ENCODE data around the gene UBE2J2.

UBE2J2 gene

DNA sequence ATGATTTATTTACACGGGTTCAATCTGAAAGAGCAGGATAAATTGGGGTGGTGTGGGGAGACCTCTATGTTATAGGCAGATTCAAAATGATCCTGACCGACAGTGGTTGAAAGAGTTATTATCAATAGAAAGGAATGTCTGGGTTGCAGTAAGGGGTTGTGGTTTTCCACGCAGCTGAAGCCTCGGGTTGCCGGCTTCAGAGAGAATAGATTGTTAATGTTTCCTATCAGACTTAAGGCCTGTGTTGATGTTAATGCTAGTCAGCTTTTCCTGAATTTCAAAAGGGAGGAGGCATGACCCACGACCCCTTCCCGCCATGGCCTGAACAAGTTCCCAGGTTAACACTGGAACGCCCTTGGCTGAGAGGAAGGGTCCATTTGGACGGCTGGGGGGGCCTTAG lies 2.2 kb upstream of the UBE2J2 start:
- DNase-seq, result peak; percentile 68
- Histone ChIP-seq H3K27me3 (ENCODE audit: control insufficient read depth in 1 of 2, insufficient read depth in 1 of 2, low read length in 2 of 2) (no peaks in the 10 kb centered on the region), H3K9me3 (ENCODE audit: control insufficient read depth, low read length) (no peaks in the 10 kb centered on the region), H4K8ac (ENCODE audit: low read length) (no peak overlapping the region), H3K36me3 (ENCODE audit: control insufficient read depth in 1 of 2, insufficient read depth in 2 of 2, low read depth in 1 of 2, low read length in 2 of 2) (peaks cover 3 to 15% of the 10 kb centered on the region in 2 experiments), H2BK5ac (ENCODE audit: low read depth, low read length, poor library complexity, severe bottlenecking) (no peak overlapping the region), H3K18ac (ENCODE audit: low read depth in 1 of 2, low read length in 2 of 2) (no peak overlapping the region), H4K91ac (ENCODE audit: low read length) (no peak overlapping the region), H3K4ac (ENCODE audit: low read depth in 1 of 2, low read length in 2 of 2) (no peak overlapping the region), H3K4me1 (ENCODE audit: control insufficient read depth, insufficient read depth, low read depth, low read length) (peaks cover 40% of the 10 kb centered on the region), H2BK12ac (ENCODE audit: low read length in 2 of 2) (no peak overlapping the region), H2AK5ac (ENCODE audit: low read length, severe bottlenecking) (peak overlapping the region; percentile 81), H3K4me2 (ENCODE audit: low read length, poor library complexity, severe bottlenecking) (peak overlapping the region; percentile 10), H3K79me1 (replicated peaks; ENCODE audit: low read length, poor library complexity, severe bottlenecking) (peaks cover 12% of the 10 kb centered on the region), H2BK15ac (ENCODE audit: low read depth, poor library complexity, severe bottlenecking) (peak overlapping the region; percentile 9), H3K9ac (ENCODE audit: low read length) (no peak overlapping the region), H2AFZ (ENCODE audit: low read depth, low read length) (no peak overlapping the region), H3K14ac (ENCODE audit: low read length in 2 of 2) (no peak overlapping the region), H3K4me3 (ENCODE audit: insufficient read depth in 1 of 2, low read depth in 1 of 2, low read length in 2 of 2) (no peak overlapping the region), H3K23ac (ENCODE audit: low read length in 2 of 2) (no peak overlapping the region), H3K27ac (ENCODE audit: low read length, poor library complexity, severe bottlenecking) (peak overlapping the region; percentile 70), H2BK120ac (ENCODE audit: low read depth, low read length) (no peak overlapping the region)
- 78% methylated on average over 9 of the region's 9 CpGs for WGBS

DNA sequence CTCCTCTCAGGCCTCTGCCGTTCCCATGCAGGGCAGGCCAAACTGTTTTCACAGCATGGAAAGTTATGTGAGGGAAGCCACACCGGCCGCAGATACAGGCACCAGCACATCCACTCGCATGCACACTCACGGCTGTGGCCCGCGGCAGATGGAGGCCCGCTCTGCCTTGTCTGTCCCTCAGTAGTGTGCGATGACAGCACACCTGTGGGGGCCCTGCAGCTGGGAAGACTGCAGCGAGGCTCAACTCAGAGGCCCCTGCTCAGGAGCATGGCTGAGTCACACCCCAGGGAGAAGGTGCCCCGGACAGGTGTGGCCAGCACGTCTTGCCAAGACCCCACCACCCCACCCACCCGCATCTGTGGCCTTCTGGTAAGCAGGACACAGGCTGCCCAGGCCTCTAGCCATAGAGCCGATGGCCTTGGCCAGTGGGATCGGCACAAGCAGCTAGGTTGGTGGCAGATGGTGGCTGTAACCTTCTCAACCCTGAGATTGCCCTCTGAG lies 1.3 kb upstream of the UBE2J2 start:
- Histone ChIP-seq H3K9ac (ENCODE audit: low read length) (peak overlapping the region; percentile 73), H4K91ac (ENCODE audit: low read length) (peak overlapping the region; percentile 34), H3K36me3 (ENCODE audit: control insufficient read depth in 1 of 2, insufficient read depth in 2 of 2, low read depth in 1 of 2, low read length in 2 of 2) (peaks cover 3 to 18% of the 10 kb centered on the region in 2 experiments), H3K9me3 (ENCODE audit: control insufficient read depth, low read length) (no peaks in the 10 kb centered on the region), H3K4me1 (ENCODE audit: control insufficient read depth, insufficient read depth, low read depth, low read length) (peaks cover 48% of the 10 kb centered on the region), H2AFZ (ENCODE audit: low read depth, low read length) (no peak overlapping the region), H3K4me3 (ENCODE audit: insufficient read depth in 1 of 2, low read depth in 1 of 2, low read length in 2 of 2) (peak overlapping the region in 1 of 2 experiments; percentile 87), H3K23ac (ENCODE audit: low read length in 2 of 2) (no peak overlapping the region), H2BK15ac (ENCODE audit: low read depth, poor library complexity, severe bottlenecking) (no peak overlapping the region), H3K4ac (ENCODE audit: low read depth in 1 of 2, low read length in 2 of 2) (peak overlapping the region in 1 of 2 experiments; percentile 20), H3K14ac (ENCODE audit: low read length in 2 of 2) (no peak overlapping the region), H4K8ac (ENCODE audit: low read length) (peak overlapping the region; percentile 45), H2BK12ac (ENCODE audit: low read length in 2 of 2) (peak overlapping the region in 1 of 2 experiments; percentile 27), H2AK5ac (ENCODE audit: low read length, severe bottlenecking) (peak overlapping the region; percentile 1), H3K27me3 (ENCODE audit: control insufficient read depth in 1 of 2, insufficient read depth in 1 of 2, low read length in 2 of 2) (no peaks in the 10 kb centered on the region), H3K18ac (ENCODE audit: low read depth in 1 of 2, low read length in 2 of 2) (peak overlapping the region in 1 of 2 experiments; percentile 96), H2BK120ac (ENCODE audit: low read depth, low read length) (no peak overlapping the region), H3K27ac (ENCODE audit: low read length, poor library complexity, severe bottlenecking) (no peak overlapping the region), H2BK5ac (ENCODE audit: low read depth, low read length, poor library complexity, severe bottlenecking) (no peak overlapping the region), H3K79me1 (replicated peaks; ENCODE audit: low read length, poor library complexity, severe bottlenecking) (peaks cover 12% of the 10 kb centered on the region), H3K4me2 (ENCODE audit: low read length, poor library complexity, severe bottlenecking) (no peak overlapping the region)
- 96% methylated on average over 14 of the region's 15 CpGs for WGBS
- DNase-seq, result no peak

DNA sequence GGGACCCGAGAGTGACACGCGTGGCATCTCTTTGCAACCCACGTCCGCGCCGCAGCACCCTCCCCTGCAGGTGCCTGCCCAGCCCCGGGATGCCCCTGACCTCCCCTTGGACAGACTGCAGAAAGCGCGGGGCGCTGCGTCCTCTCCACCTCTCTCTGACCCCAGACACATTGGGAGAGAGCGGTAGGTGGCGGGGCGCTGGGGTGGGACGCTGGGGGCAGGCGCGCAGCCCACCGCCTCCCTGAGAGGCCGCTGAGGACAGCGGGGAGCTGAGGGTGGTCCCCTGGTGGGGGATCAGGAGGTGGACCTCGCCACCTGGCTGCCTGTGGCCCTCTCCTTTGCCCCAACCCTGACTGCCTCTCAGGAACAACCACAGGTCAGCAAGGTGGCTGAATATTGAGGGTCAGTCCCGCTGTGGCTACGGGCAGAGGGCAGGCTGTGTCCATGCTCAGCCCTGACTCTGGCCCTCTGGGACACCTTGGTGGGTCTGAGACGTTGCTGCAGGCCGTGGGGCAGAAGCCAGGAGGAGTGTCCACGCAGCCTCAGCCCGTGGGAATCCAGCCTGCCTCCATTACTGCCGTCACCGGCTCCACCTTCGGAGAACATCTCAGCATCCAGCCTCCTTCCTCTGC lies 761 bp upstream of the UBE2J2 start:
- no peak overlapping the region for H2BK120ac ChIP-seq (ENCODE audit: low read depth, low read length)
- peak overlapping the region; percentile 45 for H4K8ac ChIP-seq (ENCODE audit: low read length)
- H3K4me1 ChIP-seq (ENCODE audit: control insufficient read depth, insufficient read depth, low read depth, low read length), result peaks cover 50% of the 10 kb centered on the region
- H3K9ac ChIP-seq (ENCODE audit: low read length), result peak overlapping the region; percentile 73
- no peak overlapping the region for H2BK5ac ChIP-seq (ENCODE audit: low read depth, low read length, poor library complexity, severe bottlenecking)
- H3K9me3 ChIP-seq (ENCODE audit: control insufficient read depth, low read length), result no peaks in the 10 kb centered on the region
- DNase-seq, result no peak
- peak overlapping the region; percentile 91 for H2AFZ ChIP-seq (ENCODE audit: low read depth, low read length)
- H3K27ac ChIP-seq (ENCODE audit: low read length, poor library complexity, severe bottlenecking), result no peak overlapping the region
- H3K79me1 ChIP-seq (replicated peaks; ENCODE audit: low read length, poor library complexity, severe bottlenecking), result peaks cover 12% of the 10 kb centered on the region
- H3K18ac ChIP-seq (ENCODE audit: low read depth in 1 of 2, low read length in 2 of 2), result peak overlapping the region; percentile 88 to 96
- H4K91ac ChIP-seq (ENCODE audit: low read length), result peak overlapping the region; percentile 34
- H3K4me3 ChIP-seq (ENCODE audit: insufficient read depth in 1 of 2, low read depth in 1 of 2, low read length in 2 of 2), result peak overlapping the region; percentile 71 to 87
- H3K23ac ChIP-seq (ENCODE audit: low read length in 2 of 2), result peak overlapping the region in 1 of 2 experiments; percentile 54
- peak overlapping the region in 1 of 2 experiments; percentile 54 for H2BK12ac ChIP-seq (ENCODE audit: low read length in 2 of 2)
- no peak overlapping the region for H2BK15ac ChIP-seq (ENCODE audit: low read depth, poor library complexity, severe bottlenecking)
- H3K4ac ChIP-seq (ENCODE audit: low read depth in 1 of 2, low read length in 2 of 2), result peak overlapping the region; percentile 20 to 22
- 38% methylated on average over 22 of the region's 31 CpGs for WGBS
- H3K4me2 ChIP-seq (ENCODE audit: low read length, poor library complexity, severe bottlenecking), result peak overlapping the region; percentile 89
- H3K14ac ChIP-seq (ENCODE audit: low read length in 2 of 2), result peak overlapping the region in 1 of 2 experiments; percentile 97
- H2AK5ac ChIP-seq (ENCODE audit: low read length, severe bottlenecking), result peak overlapping the region; percentile 1
- peaks cover 3 to 18% of the 10 kb centered on the region in 2 experiments for H3K36me3 ChIP-seq (ENCODE audit: control insufficient read depth in 1 of 2, insufficient read depth in 2 of 2, low read depth in 1 of 2, low read length in 2 of 2)
- no peaks in the 10 kb centered on the region for H3K27me3 ChIP-seq (ENCODE audit: control insufficient read depth in 1 of 2, insufficient read depth in 1 of 2, low read length in 2 of 2)

DNA sequence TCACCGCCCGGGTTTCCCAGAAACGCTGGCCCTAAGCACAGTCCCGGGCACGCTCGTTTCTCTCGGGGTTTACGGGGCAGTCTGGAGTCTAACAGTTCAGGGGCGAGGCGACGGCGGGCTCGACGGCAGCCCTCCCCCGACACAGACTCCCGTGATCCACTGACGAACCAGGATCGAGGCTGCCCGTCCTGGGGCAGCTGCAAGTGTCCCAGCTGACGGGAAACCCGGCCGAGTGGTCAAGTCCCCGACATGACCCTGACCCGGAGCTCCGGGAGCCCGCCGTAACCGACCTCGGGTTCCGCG lies 494 bp downstream of the UBE2J2 start:
- Histone ChIP-seq H4K8ac (ENCODE audit: low read length) (no peak overlapping the region), H3K27me3 (ENCODE audit: control insufficient read depth in 1 of 2, insufficient read depth in 1 of 2, low read length in 2 of 2) (no peaks in the 10 kb centered on the region), H3K4ac (ENCODE audit: low read depth in 1 of 2, low read length in 2 of 2) (peak overlapping the region; percentile 81 to 90), H3K4me3 (ENCODE audit: insufficient read depth in 1 of 2, low read depth in 1 of 2, low read length in 2 of 2) (peak overlapping the region; percentile 97 to 99), H3K14ac (ENCODE audit: low read length in 2 of 2) (peak overlapping the region; percentile 53 to 93), H2BK15ac (ENCODE audit: low read depth, poor library complexity, severe bottlenecking) (peak overlapping the region; percentile 6), H3K18ac (ENCODE audit: low read depth in 1 of 2, low read length in 2 of 2) (peak overlapping the region; percentile 94 to 95), H2BK120ac (ENCODE audit: low read depth, low read length) (no peak overlapping the region), H3K9ac (ENCODE audit: low read length) (peak overlapping the region; percentile 95), H3K4me2 (ENCODE audit: low read length, poor library complexity, severe bottlenecking) (peak overlapping the region; percentile 89), H3K9me3 (ENCODE audit: control insufficient read depth, low read length) (no peaks in the 10 kb centered on the region), H4K91ac (ENCODE audit: low read length) (peak overlapping the region; percentile 92), H3K4me1 (ENCODE audit: control insufficient read depth, insufficient read depth, low read depth, low read length) (peaks cover 55% of the 10 kb centered on the region), H2BK5ac (ENCODE audit: low read depth, low read length, poor library complexity, severe bottlenecking) (peak overlapping the region; percentile 85), H3K36me3 (ENCODE audit: control insufficient read depth in 1 of 2, insufficient read depth in 2 of 2, low read depth in 1 of 2, low read length in 2 of 2) (peaks cover 8 to 23% of the 10 kb centered on the region in 2 experiments), H2AK5ac (ENCODE audit: low read length, severe bottlenecking) (no peak overlapping the region), H2BK12ac (ENCODE audit: low read length in 2 of 2) (peak overlapping the region in 1 of 2 experiments; percentile 47), H3K23ac (ENCODE audit: low read length in 2 of 2) (peak overlapping the region in 1 of 2 experiments; percentile 85), H2AFZ (ENCODE audit: low read depth, low read length) (peak overlapping the region; percentile 68), H3K79me1 (replicated peaks; ENCODE audit: low read length, poor library complexity, severe bottlenecking) (peaks cover 12% of the 10 kb centered on the region), H3K27ac (ENCODE audit: low read length, poor library complexity, severe bottlenecking) (peak overlapping the region; percentile 2)
- under 1% methylated on average over 26 of the region's 31 CpGs for WGBS
- DNase-seq, result no peak
